HG02623 (cell line): ENCODE results near the gene UBE2E3.
"Not testable (repeated sequence)": the region's sequence is repeated elsewhere in the genome, so short reads cannot be mapped to it uniquely, and the experiment has no call there.

Experiments used
- ATAC-seq: cut with Tn5 transposase; IDR thresholded peaks from one replicate; pipeline ENCODE4 v1.9.1; 2021; ENCODE audit warnings: moderate library complexity; ENCODE audit not compliant: unreplicated experiment

UBE2E3 gene

GRCh38 chr2:181022652-181023051 lies 42.2 kb downstream of the UBE2E3 start:
- ATAC-seq = no peak

DNA sequence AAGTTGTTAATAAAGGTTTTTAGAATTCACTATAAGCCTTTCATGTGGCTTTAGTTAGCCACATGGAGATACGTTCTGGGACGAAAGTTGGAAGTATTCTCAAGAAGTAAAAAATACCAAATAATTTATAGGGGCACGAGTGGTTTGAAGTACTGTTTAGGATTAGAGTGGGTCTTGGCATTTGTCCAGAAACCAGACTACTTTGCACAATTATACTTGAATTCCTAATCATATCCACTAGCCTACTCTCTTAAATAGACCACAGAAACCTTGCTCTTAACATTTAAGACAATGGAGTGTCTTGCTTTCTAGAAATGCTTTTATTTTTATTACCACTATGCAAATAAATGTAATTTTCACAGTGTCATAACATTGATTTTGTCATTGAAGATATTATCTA lies 44.6 kb downstream of the UBE2E3 start:
- no peak for ATAC-seq

GRCh38 chr2:181036445-181036844 lies 56.0 kb downstream of the UBE2E3 start:
- ATAC-seq = peak; percentile 42

GRCh38 chr2:181036848-181037603 lies 56.6 kb downstream of the UBE2E3 start:
- peak; percentile 52 for ATAC-seq

- ATAC-seq = no peak
Observed at GRCh38 chr2:181037922-181038321, 57.5 kb downstream of the UBE2E3 start.

- no peak for ATAC-seq
Observed at GRCh38 chr2:181038796-181039195, 58.4 kb downstream of the UBE2E3 start.

GRCh38 chr2:181040839-181041238 lies 60.4 kb downstream of the UBE2E3 start:
- ATAC-seq = not testable (repeated sequence)

GRCh38 chr2:181041661-181042060 lies 61.3 kb downstream of the UBE2E3 start:
- no peak for ATAC-seq

- ATAC-seq = no peak
Observed at GRCh38 chr2:181042706-181043105, 62.3 kb downstream of the UBE2E3 start.

- peak; percentile 46 for ATAC-seq
Observed at GRCh38 chr2:181046833-181047232, 66.4 kb downstream of the UBE2E3 start.

- ATAC-seq = no peak
Observed at GRCh38 chr2:181047829-181048228, 67.4 kb downstream of the UBE2E3 start.

- ATAC-seq = no peak
Observed at GRCh38 chr2:181051861-181052522, 71.6 kb downstream of the UBE2E3 start.

DNA sequence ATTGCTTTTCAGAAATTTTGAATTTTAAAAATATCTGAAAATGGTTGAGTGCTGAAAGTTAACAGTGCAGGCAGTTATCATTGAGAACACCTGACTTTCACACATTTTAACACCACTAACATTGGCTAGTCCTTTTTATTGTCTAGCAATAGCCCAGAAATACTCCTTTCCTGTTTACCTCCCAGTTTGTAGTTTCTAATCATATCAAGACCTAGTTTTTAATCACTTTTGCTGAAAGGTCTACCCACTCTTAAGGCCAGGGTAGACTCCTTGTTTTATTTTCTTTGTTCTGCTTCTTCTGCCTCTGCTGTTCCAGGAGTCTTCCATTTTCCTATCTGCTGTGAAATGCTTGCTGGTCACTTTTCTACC lies 72.1 kb downstream of the UBE2E3 start:
- ATAC-seq = no peak

GRCh38 chr2:181054256-181054655 lies 73.9 kb downstream of the UBE2E3 start:
- no peak for ATAC-seq

GRCh38 chr2:181054843-181055242 lies 74.4 kb downstream of the UBE2E3 start:
- no peak for ATAC-seq

- ATAC-seq = peak; percentile 77
Observed at GRCh38 chr2:181058378-181059269, 78.2 kb downstream of the UBE2E3 start.

- no peak for ATAC-seq
Observed at GRCh38 chr2:181063696-181064095, 83.3 kb downstream of the UBE2E3 start.

- no peak for ATAC-seq
Observed at GRCh38 chr2:181065458-181065857, 85.1 kb downstream of the UBE2E3 start.

GRCh38 chr2:181066333-181066732 lies 85.9 kb downstream of the UBE2E3 start:
- ATAC-seq = no peak

GRCh38 chr2:181070119-181070835 lies 89.9 kb downstream of the UBE2E3 start:
- ATAC-seq = no peak

DNA sequence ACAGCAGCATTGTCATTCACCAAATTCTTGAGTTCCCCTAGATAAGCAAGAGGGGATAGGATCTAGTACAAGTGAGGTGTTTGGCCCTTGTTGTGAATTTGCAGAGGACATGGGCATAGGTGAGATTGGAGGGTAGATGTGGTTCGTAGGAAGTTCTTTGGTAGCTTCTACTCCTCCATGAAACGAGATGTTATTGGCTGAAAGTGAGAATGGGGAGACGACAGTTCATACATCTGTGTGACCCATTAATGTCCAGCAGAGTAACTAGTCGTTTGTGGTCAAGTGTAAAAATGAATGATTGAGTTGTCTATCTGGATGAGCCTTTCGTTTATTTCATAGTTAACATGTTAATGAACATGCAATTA lies 90.4 kb downstream of the UBE2E3 start:
- ATAC-seq = no peak
